SW480 (cell line): ENCODE measurements around the gene ZSWIM2.
A peak's percentile ranks its signal among the peaks of the same experiment; 100 is the strongest.
"Not testable (repeated sequence)": the region's sequence is repeated elsewhere in the genome, so short reads cannot be mapped to it uniquely, and the experiment has no call there.

Experiments
- DNase-seq: peaks from one replicate; pipeline ENCODE4 v3.0.0-alpha.2; 2016; ENCODE audit warnings: low spot score

The ZSWIM2 gene

GRCh38 chr2:186842373-186842772 lies 6.6 kb downstream of the ZSWIM2 start:
- DNase-seq: no peak

GRCh38 chr2:186841940-186842339 lies 7.0 kb downstream of the ZSWIM2 start:
- DNase-seq: no peak

- DNase-seq: no peak
These were observed 13.3 kb downstream of the ZSWIM2 start for GRCh38 chr2:186835628-186836027.

- DNase-seq: no peak
These were observed 21.0 kb downstream of the ZSWIM2 start for GRCh38 chr2:186827862-186828492.

- DNase-seq: no peak
These were observed 21.6 kb downstream of the ZSWIM2 start for GRCh38 chr2:186827411-186827810.

- DNase-seq: no peak
These were observed 26.6 kb downstream of the ZSWIM2 start for GRCh38 chr2:186822323-186822722.

- DNase-seq: no peak
These were observed 28.7 kb downstream of the ZSWIM2 start for GRCh38 chr2:186820303-186820702.

GRCh38 chr2:186811760-186812159 lies 37.2 kb downstream of the ZSWIM2 start:
- not testable (repeated sequence) for DNase-seq

GRCh38 chr2:186806591-186806990 lies 42.4 kb downstream of the ZSWIM2 start:
- DNase-seq: no peak

- not testable (repeated sequence) for DNase-seq
These were observed 50.4 kb downstream of the ZSWIM2 start for GRCh38 chr2:186798604-186799003.

GRCh38 chr2:186784930-186785329 lies 64.0 kb downstream of the ZSWIM2 start:
- DNase-seq: no peak

- no peak for DNase-seq
These were observed 65.7 kb downstream of the ZSWIM2 start for GRCh38 chr2:186783254-186783653.

- DNase-seq: peak; percentile 50
These were observed 68.2 kb downstream of the ZSWIM2 start for GRCh38 chr2:186780701-186781316.
